GM18870 (cell line): ENCODE results near the gene CUBN.

Experiments used
- ATAC-seq: cut with Tn5 transposase; IDR thresholded peaks from one replicate; pipeline ENCODE4 v1.9.1; 2021; ENCODE audit warnings: moderate library complexity; ENCODE audit not compliant: unreplicated experiment

Gene CUBN

DNA sequence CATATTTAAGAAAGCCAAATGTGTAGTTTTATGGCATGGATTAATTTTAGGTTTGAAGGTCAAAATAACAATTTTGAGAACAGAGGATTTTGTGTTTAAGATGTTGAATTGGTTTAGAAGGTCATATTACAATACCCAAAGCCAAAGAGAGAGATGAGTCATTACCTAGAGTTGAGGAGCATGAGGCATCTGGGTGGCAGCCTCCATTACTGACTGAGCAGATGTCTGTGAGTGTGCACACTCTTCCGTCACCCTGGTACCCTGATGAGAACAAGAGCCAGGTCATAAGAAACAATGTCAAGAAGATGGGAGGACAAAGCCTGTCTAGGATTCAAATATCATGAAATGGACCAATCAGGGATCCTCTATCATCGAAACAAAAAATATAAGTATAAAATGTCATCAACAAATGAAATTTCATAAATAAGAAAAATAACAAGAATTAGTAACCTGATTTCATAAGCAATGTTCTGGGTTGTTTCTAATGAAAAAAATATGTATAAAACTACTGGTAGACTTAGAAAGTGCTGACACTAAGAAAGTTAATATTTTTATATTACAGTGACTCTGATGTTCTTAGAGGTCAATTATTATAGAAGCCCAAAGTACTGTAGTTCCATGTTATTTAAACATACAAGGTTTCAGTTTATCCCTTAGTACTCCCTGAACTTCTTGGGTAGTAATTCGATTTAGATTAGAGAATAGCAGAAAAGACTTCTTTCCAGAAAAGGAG is 20.0 kb downstream of the CUBN start:
- no peak for ATAC-seq

DNA sequence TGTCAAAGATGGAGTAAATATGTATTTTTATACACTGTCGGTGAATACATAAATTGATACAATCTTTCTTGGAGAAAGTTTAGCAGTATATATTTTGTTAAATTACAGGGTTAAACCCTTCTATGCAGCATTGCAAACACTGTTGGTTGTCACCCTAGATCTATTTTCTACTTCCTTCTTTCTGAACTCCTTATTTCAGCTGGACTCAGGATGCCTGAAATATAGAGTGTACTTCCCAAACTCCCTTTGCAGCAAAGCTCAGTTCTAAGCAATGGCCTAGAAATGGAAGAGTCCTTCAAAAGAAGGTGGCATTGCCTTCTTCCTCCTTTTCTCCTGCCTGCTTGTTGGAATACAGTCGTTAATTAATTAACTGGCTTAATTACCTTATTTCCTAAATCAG is 20.6 kb downstream of the CUBN start:
- ATAC-seq, result no peak

DNA sequence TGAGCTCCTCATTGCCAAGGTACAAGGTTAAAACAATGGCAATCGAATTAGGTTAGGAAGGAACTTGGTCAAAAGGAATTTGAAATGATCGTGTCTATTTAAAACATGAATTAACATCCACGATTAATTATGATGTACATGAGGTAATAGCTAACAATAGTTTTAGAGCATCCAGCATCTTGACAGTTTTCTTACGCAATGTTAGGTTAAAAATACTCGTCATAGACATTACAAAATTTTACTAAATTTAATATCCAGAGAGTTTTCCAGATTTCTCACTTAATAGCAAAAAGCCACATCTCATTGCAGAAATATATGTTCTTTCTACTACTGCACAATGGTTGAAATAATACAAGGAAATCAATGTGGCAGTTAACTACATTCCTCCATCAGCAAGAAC is 22.6 kb downstream of the CUBN start:
- no peak for ATAC-seq

DNA sequence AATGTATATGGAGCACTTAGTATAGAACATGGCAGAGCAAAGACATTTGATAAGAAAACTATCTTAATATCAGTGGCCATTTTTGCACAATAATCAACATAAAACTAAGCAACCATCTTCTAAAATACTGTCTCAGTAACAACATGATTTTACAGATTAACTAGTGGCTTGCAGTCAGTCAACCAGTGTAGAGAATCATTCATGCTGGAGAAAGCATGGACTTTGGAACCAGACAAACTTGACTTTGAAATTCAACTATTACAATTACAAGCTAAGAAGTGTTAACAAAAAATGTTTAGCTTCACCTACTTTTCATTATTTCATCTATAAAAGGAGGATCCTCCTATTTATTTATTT is 27.7 kb downstream of the CUBN start:
- ATAC-seq, result no peak

DNA sequence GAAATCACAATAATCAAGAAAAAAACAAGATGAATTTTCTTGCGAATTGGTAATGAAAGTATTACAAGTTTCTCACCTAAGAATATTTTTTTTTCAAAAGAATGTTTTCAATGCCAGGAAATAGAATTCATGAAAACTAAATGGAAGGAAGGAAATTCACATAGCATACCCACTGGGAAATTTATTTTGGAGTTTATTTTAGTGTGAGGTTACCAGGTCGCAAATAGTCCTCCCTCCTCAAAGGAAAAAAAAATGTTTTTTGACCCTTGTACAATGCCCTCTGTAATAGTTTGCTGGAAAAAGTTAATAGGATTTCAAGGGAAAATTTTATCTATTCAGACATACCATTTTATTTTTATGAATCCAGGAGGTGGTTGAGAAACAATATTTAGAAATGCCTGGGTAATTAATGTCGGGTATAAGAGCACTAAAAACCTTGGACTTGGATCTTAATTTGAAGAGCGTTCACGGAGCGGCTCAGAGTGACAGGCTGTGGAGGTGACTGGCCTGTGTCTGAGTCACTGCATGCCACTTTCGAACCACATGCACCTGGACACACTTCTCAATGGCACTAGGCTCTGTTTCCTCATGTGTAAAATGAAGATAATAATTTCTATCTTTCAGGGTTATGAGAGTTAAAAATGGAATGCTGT is 28.2 kb downstream of the CUBN start:
- ATAC-seq, result no peak

DNA sequence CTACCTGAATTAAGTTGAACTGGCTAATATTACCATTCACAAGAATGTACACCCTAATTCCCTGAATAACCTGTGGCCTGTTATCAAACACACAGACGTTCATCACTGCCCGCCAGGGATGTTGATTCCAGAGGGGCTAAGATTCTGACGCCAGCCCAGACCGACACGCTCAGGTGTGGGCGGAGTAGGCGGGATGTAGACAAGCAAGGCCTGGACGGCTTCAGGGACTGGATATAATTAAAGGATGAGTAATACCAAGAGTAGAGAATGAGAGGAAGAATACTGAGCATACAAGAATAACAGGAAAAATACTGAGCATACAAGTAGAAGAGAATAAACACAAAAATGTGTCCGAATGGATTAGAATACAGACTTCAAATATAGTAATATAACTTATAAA is 29.0 kb downstream of the CUBN start:
- ATAC-seq, result no peak

DNA sequence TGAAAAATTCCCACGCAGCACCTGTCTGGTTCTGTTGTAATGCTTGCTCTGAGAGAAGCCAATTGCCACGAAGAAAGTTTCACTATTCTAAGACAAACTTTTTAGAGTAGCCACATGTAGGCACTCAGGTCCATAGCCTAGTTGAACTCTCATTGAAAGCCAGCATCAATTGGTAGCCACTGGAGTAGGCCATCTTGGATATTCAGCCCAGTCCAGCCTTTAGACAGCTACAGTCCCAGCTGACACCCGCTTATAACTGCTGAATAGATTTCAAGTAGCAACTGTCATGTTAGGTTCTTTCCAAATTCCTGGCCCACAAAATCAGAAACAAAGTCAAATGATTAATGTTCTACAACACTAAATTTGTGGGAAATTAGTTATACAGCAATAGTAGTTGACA is 31.6 kb downstream of the CUBN start:
- no peak for ATAC-seq

DNA sequence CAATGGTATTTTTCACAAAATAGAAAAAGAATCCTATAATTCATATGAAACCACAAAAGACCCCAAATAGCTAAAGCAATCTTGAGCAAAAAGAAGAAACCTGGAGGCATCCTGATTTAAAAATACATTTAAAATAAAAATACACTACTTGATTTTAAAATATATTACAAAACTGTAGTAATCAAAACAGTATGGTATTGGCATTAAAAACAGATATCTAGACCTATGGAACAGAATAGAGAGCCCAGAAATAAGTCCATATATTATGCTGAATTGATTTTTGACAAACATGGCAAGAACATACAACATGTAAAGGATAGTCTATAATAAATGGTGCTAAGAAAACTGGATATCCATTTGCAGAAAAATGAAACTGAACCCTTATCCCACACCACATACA is 34.8 kb downstream of the CUBN start:
- no peak for ATAC-seq

DNA sequence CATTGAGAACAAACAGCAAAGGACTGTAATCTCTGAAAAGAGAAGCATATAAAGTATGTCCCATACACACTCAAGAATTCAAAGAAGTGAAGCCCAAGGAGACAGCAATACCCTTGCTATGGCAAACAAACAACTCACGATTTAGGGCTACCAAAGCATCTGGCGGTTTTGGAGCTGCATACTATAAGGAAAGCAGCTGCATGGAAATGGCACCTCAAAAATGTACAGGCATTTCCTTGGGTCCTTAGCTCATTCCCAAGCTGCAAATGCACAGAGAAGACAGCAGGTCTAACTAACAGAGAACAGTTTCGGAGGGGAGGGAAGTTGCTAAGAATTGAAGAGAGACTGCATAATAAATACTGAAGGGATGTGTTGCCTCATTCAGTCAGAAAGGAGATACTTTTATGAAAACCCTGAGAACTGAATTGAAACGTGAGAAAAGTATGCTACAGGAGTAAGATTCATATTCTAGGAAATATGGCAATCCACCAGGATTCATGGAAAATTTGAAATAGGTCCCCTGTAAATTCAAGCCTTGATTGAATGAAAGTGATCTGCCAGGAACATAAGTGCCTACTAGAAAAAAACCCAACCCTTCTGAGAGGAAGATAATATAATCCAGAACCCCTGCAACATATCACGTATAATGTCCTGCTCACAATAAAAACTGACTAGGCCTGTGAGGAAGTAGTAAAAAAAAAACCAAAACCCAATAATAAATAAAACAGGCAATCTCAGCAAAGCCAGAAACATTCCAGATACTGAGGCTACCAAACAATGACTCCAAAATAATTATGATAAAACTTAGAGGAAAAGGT is 36.4 kb downstream of the CUBN start:
- no peak for ATAC-seq

DNA sequence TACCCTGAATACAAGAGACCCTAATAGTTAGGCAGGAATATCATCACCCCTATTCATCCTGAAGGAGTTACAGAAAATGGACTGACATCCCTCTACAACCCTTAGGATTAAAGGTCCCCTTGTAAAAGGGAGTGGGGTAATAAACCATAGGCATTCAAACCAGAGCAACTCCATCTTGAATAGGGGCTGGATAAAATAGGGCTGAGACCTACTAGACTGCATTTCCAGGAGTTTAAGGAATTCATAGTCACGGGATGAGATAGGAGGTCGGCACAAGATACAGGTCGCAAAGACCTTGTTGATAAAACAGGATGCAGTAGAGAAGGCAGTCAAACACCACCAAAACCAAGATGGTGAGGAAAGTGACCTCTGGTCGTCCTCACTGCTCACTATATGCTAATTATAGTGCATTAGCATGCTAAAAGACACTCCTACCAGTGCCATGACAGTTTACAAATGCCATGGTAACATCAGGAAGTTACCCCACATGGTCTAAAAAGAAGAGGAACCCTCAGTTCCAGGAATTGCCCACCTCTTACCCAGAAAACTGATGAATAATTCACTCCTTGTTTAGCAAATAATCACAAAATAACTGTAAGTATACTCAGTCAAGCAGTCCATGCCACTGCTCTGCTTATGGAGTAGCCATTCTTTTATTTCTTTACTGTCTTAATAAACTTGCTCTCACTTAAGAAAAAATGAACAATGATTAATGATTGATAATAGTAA is 37.2 kb downstream of the CUBN start:
- no peak for ATAC-seq

DNA sequence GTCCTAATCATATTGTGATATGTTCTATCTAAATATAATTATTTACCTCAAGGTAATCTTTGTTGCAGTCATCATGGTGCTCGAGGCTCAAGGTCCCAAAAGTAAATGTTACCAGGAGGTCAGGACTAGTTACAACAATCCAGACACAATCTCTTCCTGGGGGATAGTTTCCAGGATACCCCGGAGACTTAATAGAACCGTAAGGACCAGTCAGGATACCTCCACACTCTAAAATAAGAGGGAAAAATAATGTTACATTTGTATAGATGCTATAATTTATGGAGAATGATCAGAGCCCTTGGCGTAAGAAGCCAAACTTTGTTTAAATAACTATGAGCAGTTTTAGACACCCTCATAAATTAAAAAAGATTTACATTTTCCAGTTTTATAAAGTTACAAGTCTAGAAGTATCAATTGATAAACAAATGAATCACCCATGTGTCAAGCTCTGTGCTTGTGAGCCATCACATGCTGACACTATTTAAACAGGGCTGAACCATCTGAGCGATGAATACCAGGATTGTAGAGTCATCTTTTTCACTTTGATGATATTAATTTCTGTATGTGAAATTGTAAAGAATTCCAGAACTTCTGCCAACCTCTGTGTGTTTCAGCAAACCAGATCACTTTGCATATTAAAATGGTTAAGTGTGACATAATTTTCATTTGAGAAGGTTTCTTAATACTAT is 41.3 kb downstream of the CUBN start:
- no peak for ATAC-seq

DNA sequence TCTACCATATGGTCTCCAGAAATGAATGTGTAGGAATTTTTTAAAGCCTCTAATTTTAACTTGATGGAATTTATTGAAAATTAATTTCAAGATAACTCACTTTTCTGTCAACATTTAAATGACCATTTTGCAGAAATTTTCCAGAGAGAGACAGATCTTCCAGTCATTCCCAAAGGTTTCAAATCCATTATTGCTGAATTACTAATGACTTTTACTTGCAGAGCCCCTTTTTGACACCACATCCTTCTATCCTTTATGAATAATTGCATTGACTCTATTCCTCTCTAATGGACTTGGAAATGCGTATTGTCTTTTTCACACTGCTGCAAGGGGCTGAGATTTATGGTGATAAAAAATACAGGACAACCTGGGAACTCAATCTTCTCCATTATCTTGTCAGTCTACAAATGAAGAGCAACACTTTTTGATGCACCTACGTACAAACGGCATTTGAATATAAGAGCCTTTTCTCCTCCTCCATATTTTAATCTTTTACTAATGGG is 42.7 kb downstream of the CUBN start:
- ATAC-seq, result no peak

DNA sequence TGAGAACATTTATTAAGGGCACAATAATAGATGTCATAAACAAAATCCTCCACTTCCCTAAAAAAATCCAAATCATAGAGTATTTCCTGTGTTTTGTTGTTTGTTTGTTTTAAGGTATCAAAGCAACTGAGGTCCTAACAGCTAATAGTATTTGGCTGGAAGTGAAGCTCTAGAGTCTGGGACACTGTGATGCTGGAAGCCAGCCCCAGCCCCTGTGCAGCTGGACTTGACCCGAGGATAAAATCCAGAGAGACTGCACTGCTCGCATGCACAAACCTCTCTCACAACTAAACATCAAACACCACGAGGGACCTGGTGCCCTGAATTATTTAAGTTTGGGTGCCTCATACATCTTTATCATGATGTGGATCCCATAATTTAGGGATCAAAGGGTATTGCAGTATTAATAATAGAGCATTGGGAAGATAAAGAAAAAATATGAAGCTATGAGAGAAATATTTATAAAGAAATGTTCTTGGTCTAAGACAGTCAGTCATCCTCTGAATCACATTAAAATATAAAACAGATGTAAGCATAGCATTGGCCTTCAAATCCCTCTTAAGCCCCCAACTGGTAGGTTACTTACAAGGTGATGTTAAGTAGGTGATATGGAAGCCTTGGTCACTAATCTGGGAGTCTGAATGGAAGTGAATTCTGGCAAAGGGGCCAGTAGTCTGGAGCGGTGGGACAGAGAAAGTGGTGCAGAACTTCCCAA is 44.4 kb downstream of the CUBN start:
- no peak for ATAC-seq

DNA sequence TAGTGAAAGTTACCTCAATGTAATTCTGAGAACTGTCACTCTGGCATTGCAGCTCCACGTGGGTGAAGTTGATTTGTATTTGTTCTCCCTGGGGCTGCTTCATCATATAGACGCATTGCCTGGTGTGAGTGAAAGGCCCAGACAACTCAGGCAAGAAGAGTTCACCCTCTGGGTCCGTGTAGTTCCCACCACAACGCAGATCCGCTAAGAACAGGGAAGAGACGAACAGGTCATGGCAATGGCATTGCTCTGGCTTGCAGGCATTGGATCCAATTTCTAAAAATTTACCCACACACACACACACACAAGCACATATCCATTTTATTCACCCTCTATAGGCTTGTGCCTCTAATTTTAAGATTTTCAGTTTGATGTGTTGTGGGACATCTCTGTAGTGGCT is 45.4 kb downstream of the CUBN start:
- ATAC-seq, result no peak

DNA sequence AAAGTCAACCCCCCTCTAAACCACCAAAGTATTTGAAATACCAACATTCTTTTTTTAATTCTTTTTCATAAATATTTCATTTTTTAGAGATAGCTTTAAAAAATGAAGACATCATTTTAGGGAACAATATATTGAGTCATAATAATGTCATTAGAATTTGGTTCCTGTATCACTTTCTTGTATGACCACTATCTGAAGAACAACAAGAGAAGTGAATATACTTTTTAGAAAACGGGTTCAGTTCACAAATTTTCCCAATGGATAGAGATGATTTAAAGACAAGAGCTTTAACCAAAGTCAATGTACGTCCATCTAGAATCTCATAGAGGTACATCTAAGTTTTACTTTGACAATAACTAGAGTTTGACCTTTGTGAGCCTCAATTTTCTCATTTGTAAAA is 48.2 kb downstream of the CUBN start:
- ATAC-seq, result no peak

DNA sequence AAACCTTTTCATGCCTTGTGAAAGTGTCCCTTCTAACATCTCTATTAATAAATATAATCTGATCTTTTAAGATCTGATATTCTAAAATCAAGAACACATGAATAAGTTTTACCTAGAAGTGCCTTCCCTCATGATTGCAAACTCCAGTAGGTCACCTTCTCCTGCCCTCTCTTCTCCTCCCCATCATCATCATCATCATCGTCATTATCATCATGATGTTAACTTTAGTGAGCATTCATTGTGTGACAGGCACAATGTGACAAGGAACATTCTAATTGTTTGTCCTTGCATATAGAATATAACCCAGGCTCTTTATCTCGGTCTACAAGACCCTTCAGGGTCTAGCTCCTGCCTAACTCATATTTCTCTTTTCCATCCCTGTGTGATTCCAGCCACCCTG is 51.7 kb downstream of the CUBN start:
- no peak for ATAC-seq

DNA sequence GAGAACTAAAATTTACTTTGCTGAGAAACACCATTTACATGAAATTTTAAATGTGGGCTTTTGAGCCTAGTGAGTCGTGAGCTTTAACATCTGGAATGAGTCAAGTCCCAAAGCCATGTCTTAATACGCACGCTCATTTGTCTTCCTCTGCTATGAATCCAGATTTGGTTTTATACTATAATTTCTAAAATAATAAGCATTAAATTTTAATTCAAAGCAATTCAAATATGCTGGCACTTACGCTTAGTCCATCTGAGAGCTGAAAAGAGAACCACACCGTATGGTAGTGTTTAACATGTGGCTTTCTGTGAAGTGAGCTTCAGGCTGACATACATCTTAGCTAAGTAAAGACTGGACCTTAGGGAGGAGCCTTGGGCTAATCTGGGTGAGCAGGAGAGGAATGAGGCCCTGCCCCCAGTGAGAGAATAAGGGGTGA is 52.2 kb downstream of the CUBN start:
- ATAC-seq, result no peak

DNA sequence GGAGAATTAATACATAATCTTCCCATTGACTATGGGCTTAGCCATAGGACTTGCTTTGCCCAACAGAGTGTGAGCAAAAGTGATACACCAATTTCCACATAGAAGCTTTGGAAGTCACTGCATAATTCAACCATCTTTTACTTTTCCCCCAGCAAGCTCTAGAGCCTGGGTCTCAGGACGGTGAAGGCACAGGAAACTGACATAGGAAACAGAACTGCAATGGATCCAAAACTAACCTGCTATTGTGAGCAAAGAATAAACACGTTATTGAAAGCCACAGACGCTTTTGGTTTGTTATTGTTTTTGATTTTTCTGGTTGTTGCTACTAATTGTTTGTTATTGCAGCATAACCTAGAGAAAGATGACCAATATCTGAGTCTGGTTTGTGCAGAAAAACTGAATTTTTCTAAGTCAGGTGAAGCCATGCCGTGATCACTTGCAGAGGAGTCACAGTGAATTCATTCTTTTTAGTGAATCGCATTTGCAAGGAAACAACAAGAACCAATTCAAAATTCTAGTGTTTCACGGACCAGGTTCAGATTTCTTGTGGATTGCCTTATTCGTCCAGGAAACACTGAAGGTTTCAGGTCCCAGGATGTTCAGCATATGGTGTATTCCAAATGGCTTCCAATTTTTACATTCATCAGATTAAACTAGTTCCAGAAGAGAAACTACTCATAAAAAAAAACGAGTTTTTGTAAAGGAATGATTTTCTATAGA is 52.8 kb downstream of the CUBN start:
- ATAC-seq, result no peak
